Ovary (tissue), 3 donors: ENCODE measurements around the gene PTPRK.

Source experiments
- CTCF ChIP-seq, 3 donors: fragments of 450-650 bp in 2 of 3; fragments of 200-600 bp in 1 of 3; IDR thresholded peaks; one replicate each; pipeline versions ENCODE4 v1.5.1 to v1.8.0; 2016 to 2022; ENCODE audit warnings: antibody characterized with exemption in 3 of 3, mild to moderate bottlenecking in 1 of 3
- EP300 ChIP-seq: sonication (generic); formaldehyde crosslinking; IDR thresholded peaks from one replicate; pipeline ENCODE4 v1.6.1; 2017; ENCODE audit warnings: antibody characterized with exemption
- POLR2A ChIP-seq: fragments of 450-650 bp; IDR thresholded peaks from one replicate; pipeline ENCODE4 v1.6.1; 2017; ENCODE audit warnings: antibody characterized with exemption, mild to moderate bottlenecking, moderate library complexity
- donor health status: DM: no; HTN: no; CAD: no.

GRCh38 chr6:128172081-128172480, 348.3 kb downstream of the PTPRK start:
- TF ChIP-seq CTCF (IDR thresholded peaks at IDR 0.05), result no peak
- no peak for TF ChIP-seq EP300
- no peak for TF ChIP-seq POLR2A
